C4-2B (cell line): ENCODE measurements around the gene IGF2R.

ENCODE experiments used
- H3K27ac ChIP-seq: fragments of 450-650 bp; 2 replicates; pipeline ENCODE4 v1.5.1; 2017
- ZFX ChIP-seq: fragments of 450-650 bp; IDR thresholded peaks from 2 replicates; pipeline ENCODE4 v1.6.1; 2017
- TF ChIP-seq, protein P1 (sequence below): fragments of 450-650 bp; conservative IDR thresholded peaks from 2 replicates; pipeline ENCODE4 v1.5.1; 2017; ENCODE audit warnings: mild to moderate bottlenecking

Gene IGF2R

DNA sequence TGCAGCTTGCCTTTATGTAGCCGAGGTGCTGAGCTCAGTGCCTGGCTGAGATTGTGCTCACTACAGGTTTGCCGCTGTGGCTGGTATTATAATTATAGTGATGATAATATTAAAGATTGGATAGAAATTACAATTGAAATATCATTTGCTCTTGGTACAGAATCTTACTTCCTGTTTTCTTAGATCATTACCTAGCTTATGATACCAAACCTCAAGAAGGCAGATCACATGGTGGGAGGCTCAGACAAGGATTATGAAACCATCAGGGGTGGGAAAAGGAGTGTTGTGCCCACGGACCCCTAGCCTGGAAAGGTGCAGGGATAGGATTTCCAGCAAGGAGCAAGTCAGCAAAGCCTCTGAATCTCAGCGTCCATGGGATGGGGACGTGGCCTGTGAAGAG lies 70.6 kb downstream of the IGF2R start:
- no peak overlapping the region for H3K27ac ChIP-seq
- TF ChIP-seq, protein P1, sequence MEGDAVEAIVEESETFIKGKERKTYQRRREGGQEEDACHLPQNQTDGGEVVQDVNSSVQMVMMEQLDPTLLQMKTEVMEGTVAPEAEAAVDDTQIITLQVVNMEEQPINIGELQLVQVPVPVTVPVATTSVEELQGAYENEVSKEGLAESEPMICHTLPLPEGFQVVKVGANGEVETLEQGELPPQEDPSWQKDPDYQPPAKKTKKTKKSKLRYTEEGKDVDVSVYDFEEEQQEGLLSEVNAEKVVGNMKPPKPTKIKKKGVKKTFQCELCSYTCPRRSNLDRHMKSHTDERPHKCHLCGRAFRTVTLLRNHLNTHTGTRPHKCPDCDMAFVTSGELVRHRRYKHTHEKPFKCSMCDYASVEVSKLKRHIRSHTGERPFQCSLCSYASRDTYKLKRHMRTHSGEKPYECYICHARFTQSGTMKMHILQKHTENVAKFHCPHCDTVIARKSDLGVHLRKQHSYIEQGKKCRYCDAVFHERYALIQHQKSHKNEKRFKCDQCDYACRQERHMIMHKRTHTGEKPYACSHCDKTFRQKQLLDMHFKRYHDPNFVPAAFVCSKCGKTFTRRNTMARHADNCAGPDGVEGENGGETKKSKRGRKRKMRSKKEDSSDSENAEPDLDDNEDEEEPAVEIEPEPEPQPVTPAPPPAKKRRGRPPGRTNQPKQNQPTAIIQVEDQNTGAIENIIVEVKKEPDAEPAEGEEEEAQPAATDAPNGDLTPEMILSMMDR = no peak
- TF ChIP-seq ZFX = no peak

DNA sequence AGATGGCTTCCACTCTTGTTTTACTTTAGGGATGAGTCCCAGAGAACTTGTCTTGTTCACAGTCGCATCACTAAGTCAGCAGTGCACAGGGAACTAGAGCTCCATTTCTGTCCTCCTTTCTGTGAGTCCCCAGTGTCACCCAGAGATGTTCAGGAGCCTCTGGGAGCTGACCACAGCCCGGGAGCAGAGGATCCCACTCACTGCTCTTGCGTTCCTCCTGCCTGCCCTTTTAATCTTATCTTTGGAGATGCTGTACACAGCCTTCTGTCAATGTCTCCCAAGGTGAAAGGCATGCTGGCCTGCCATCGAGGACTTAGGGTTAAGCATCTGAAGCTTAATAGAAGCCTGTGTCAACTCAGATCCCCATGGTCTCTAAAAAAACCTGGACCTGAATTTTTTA lies 71.2 kb downstream of the IGF2R start:
- TF ChIP-seq, protein P1 = no peak
- no peak for TF ChIP-seq ZFX

DNA sequence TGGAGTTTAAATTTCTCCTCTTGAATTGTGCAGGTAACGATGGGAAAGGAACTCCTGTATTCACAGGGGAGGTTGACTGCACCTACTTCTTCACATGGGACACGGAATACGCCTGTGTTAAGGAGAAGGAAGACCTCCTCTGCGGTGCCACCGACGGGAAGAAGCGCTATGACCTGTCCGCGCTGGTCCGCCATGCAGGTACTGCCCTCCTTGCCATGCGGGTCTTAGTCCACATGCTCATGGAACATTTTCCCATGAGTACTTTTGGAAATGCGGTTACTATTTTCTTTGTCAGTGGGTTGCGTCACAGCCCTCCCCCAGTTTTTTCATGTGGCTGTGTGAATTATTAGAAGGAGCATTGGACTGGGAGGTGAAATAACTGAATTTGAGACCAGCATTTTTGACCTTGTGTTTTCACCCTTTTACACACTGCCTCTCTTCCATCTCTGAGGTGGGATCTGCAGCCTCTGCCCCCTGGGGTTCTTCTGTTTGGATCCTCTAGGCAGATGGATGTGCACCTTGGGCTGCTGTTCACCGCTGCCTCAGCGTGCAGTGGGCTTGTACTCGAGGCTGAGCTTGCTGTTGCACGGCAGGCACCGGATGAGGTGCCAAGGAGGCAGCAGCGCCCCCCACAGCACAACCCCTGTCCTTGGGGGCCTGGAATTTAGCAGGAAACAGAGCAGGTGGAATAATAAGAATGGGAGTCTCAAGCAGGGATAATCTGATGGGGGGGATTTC lies 71.8 kb downstream of the IGF2R start:
- TF ChIP-seq, protein P1 = no peak
- no peak for TF ChIP-seq ZFX
- no peak overlapping the region for H3K27ac ChIP-seq

More for the DNA sequence above, 71.2 kb downstream of the IGF2R start:
- H3K27ac ChIP-seq = no peak overlapping the region

DNA sequence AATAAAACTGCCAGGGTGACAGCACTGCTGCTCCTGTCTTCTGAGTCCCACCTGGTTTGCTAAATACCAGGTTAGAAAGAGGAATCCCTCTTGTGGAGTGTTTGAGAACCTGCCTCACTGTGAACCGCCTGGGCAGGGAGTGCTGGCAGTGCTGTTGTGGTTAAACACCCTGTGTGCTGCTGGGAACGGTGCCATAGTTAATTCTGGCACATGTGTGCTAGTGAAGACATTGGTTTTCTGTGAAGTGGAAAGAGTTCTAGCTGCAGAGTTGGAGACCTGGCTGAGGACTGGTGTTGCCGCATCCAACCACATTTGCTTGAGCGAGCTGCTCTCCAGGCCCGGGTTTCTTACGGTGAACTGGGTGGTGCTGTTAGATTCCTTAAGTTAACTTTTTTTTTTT lies 72.7 kb downstream of the IGF2R start:
- no peak for TF ChIP-seq ZFX
- TF ChIP-seq, protein P1 = peak; percentile 24
- no peak overlapping the region for H3K27ac ChIP-seq

DNA sequence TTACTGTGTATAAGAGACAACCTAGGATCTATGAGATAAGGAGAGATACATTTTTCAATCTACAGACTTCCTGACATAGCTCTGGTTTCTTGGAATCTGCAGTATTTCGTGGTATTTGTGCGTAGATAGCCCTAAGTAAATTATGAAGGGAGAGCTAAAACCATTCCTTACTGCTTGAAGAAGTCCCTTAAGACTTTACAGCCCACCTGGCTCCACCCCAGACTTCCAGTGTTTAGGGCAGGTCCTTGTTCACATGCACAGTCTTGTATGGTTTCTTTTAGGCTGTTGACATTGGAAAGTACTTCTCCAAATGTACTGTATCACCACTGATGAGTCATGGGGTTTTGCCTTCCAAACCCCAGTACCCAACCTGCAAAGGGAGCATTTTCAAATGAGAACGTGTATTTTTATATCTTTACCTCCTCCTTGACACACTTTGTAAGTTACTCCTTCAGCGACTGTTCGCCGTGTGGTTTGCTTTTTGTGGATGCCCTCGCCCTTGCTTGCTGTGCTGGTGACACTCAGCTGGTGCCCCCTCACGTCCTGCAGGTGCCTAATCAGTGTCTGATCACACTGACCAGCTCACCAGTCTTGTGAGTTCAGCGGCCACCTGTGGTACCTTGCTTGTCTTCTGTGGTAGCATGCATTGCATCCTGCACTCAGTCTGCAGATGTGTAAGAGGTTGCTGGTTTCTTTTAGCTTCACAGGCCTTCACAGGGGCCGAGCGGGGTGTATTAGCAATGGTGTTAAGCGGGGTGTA lies 73.3 kb downstream of the IGF2R start:
- TF ChIP-seq ZFX = no peak
- TF ChIP-seq, protein P1 = no peak
- H3K27ac ChIP-seq = no peak overlapping the region

DNA sequence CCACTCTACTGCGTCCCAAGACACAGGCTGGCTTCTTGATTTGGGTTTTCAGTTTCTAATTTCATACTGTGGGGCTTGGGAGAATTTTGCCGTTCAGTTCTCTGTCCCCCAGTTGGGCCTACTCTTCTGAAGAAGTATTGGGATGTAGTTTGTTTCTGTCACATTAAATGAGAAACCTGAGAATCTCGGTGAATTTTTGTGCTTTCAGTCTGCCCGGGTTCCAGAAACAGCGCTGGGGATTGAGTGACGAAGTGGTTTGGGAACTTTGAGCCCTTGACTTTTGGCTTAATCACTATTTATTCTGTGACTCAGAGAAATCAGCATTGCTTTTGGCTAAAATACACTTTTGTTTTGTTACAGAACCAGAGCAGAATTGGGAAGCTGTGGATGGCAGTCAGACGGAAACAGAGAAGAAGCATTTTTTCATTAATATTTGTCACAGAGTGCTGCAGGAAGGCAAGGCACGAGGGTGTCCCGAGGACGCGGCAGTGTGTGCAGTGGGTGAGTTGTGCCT lies 74.0 kb downstream of the IGF2R start:
- TF ChIP-seq ZFX = no peak
- TF ChIP-seq, protein P1 = no peak

DNA sequence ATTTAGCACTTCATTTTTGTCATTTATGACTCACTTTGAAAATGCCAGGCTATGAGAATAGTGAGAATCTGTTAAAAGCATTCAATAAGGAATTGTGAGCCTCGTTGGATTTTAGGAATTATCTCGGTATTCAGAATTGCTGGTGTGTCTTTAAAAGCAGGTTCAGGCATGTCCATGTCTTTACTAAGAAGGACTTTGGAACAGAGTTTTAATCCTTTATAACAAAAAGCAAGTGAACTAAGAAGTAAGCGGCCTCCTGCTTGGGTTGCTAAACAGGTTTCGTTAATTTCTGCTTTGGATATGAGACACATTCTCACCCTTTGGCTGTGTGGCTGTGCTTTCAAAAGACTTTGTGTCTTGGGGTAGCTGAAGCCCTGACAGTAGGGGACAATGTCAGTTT lies 74.9 kb downstream of the IGF2R start:
- no peak overlapping the region for H3K27ac ChIP-seq
- TF ChIP-seq, protein P1 = no peak
- no peak for TF ChIP-seq ZFX

More for the DNA sequence above, 74.0 kb downstream of the IGF2R start:
- H3K27ac ChIP-seq = no peak overlapping the region
